Astrocyte (in vitro differentiated cells and primary cell): ENCODE measurements around the gene WFDC5.

ENCODE experiments used
- CTCF ChIP-seq: IDR thresholded peaks from 2 replicates; pipeline ENCODE4 v1.5.1; 2011; ENCODE audit warnings: low read depth, mild to moderate bottlenecking, inconsistent platforms, low read length, moderate library complexity; ENCODE audit not compliant: insufficient read depth
- EZH2 ChIP-seq: IDR thresholded peaks from 2 replicates; pipeline ENCODE4 v1.6.1; 2012; ENCODE audit warnings: mild to moderate bottlenecking, low read length, inconsistent platforms; ENCODE audit not compliant: insufficient read depth

GRCh38 chr20:45066372-45066771, 48.6 kb downstream of the WFDC5 start:
- TF ChIP-seq CTCF (no peak), EZH2 (no peak)
